ENCODE measurements around the gene AGPAT3.

The AGPAT3 gene

GRCh38 chr21:43982489-43983078 is 117.6 kb downstream of the AGPAT3 start:
- no peak for DNase-seq

GRCh38 chr21:43983390-43983789 is 118.4 kb downstream of the AGPAT3 start:
- DNase-seq = no peak

- no peak for DNase-seq
Measured at GRCh38 chr21:43983860-43984420, 118.9 kb downstream of the AGPAT3 start.

- no peak for DNase-seq
Measured at GRCh38 chr21:43984905-43985689, 120.1 kb downstream of the AGPAT3 start.

- DNase-seq = no peak
Measured at GRCh38 chr21:43985690-43986251, 120.7 kb downstream of the AGPAT3 start.

GRCh38 chr21:43986544-43987451 is 121.8 kb downstream of the AGPAT3 start:
- DNase-seq = no peak

- DNase-seq = no peak
Measured at GRCh38 chr21:43987509-43987908, 122.5 kb downstream of the AGPAT3 start.

GRCh38 chr21:43988016-43988415 is 123.0 kb downstream of the AGPAT3 start:
- no peak for DNase-seq

GRCh38 chr21:43988506-43989230 is 123.6 kb downstream of the AGPAT3 start:
- no peak for DNase-seq

GRCh38 chr21:43989401-43989800 is 124.4 kb downstream of the AGPAT3 start:
- DNase-seq = no peak

GRCh38 chr21:43991447-43991991 is 126.5 kb downstream of the AGPAT3 start:
- no peak for DNase-seq

GRCh38 chr21:43992121-43992520 is 127.1 kb downstream of the AGPAT3 start:
- no peak for DNase-seq

GRCh38 chr21:43993420-43993934 is 128.5 kb downstream of the AGPAT3 start:
- DNase-seq = no peak

- no peak for DNase-seq
Measured at GRCh38 chr21:43994085-43994484, 129.1 kb downstream of the AGPAT3 start.

- DNase-seq = no peak
Measured at GRCh38 chr21:43994646-43995045, 129.6 kb downstream of the AGPAT3 start.

GRCh38 chr21:43995521-43996105 is 130.6 kb downstream of the AGPAT3 start:
- no peak for DNase-seq

- DNase-seq = no peak
Measured at GRCh38 chr21:43997766-43998742, 133.0 kb downstream of the AGPAT3 start.

GRCh38 chr21:44000360-44000759 is 135.3 kb downstream of the AGPAT3 start:
- no peak for DNase-seq

GRCh38 chr21:44002511-44002910 is 137.5 kb downstream of the AGPAT3 start:
- DNase-seq = no peak

All from NCI-H748 treated with DMSO at 0.1 percent for 48 hours (cell line).